Measurements from ENCODE around the gene ADGRB2. TPM values are rescaled to one million over a fixed set of nuclear protein-coding genes. Genes with fewer than 3 reads are reported as not detected.

ADGRB2 gene
- polyA plus RNA-seq, 1 experiment = 5.4 TPM

- Histone ChIP-seq H3K27ac (ENCODE audit: low read depth, low read length) (no peak overlapping the region), H3K4me3 (ENCODE audit: low read depth, low read length) (no peak overlapping the region), H3K27me3 (ENCODE audit: control insufficient read depth, insufficient read depth, low read length) (peaks cover 44% of the 10 kb centered on the region), H3K9me3 (ENCODE audit: control insufficient read depth, insufficient read depth, low read length) (no peaks in the 10 kb centered on the region; the same call in 1 of the 2 replicates)
- ChIA-PET POLR2A (no interaction called here), CTCF (interaction anchor here (1.2 kb wide), 1 partner anchor 13 kb away, joined by 3 read pairs; no protein-coding TSS in a partner anchor)
- no peak for DNase-seq (ENCODE audit: low read depth, low spot score)
- TF ChIP-seq, protein P1, sequence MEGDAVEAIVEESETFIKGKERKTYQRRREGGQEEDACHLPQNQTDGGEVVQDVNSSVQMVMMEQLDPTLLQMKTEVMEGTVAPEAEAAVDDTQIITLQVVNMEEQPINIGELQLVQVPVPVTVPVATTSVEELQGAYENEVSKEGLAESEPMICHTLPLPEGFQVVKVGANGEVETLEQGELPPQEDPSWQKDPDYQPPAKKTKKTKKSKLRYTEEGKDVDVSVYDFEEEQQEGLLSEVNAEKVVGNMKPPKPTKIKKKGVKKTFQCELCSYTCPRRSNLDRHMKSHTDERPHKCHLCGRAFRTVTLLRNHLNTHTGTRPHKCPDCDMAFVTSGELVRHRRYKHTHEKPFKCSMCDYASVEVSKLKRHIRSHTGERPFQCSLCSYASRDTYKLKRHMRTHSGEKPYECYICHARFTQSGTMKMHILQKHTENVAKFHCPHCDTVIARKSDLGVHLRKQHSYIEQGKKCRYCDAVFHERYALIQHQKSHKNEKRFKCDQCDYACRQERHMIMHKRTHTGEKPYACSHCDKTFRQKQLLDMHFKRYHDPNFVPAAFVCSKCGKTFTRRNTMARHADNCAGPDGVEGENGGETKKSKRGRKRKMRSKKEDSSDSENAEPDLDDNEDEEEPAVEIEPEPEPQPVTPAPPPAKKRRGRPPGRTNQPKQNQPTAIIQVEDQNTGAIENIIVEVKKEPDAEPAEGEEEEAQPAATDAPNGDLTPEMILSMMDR (IDR thresholded peaks at IDR 0.05; ENCODE audit: low read depth, low read length) = no peak
Measured at GRCh38 chr1:31776032-31776431, 11.9 kb upstream of the ADGRB2 start.

GRCh38 chr1:31775210-31775999, 11.3 kb upstream of the ADGRB2 start:
- ChIA-PET CTCF (interaction anchor here (0.6 to 1.2 kb wide), 2 partner anchors 14 kb away, joined by 3 to 4 read pairs; no protein-coding TSS in a partner anchor), POLR2A (no interaction called here)
- H3K27ac ChIP-seq (ENCODE audit: low read depth, low read length) = no peak overlapping the region
- H3K27me3 ChIP-seq (ENCODE audit: control insufficient read depth, insufficient read depth, low read length) = peaks cover 46% of the 10 kb centered on the region
- no peaks in the 10 kb centered on the region; the same call in 1 of the 2 replicates for H3K9me3 ChIP-seq (ENCODE audit: control insufficient read depth, insufficient read depth, low read length)
- TF ChIP-seq, protein P1 (IDR thresholded peaks at IDR 0.05; ENCODE audit: low read depth, low read length) = no peak
- no peak overlapping the region for H3K4me3 ChIP-seq (ENCODE audit: low read depth, low read length)
- DNase-seq (ENCODE audit: low read depth, low spot score) = no peak

DNA sequence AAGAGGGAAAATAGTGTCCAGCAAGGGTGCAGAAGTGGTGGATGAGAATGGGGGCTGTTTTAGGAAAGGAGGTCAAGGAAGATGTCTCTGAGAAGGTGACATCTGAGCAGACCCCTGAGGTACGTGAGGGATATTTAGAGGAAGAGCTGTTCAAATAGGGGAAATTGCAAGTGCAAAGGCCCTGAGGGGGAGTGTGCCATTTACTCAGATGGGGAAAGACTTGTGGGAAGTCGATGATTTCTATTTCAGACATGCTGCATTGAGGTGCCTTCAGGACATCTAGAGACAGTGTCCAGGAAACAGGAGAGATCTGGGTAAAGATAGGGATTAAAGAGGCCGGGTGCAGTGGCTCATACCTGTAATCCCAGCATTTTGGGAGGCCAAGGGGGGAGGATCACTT, 10.4 kb upstream of the ADGRB2 start:
- Histone ChIP-seq H3K4me3 (ENCODE audit: low read depth, low read length) (no peak overlapping the region), H3K27me3 (ENCODE audit: control insufficient read depth, insufficient read depth, low read length) (peaks cover 46% of the 10 kb centered on the region), H3K27ac (ENCODE audit: low read depth, low read length) (no peak overlapping the region), H3K9me3 (ENCODE audit: control insufficient read depth, insufficient read depth, low read length) (no peaks in the 10 kb centered on the region; the same call in 1 of the 2 replicates)
- POLR2A ChIA-PET = no interaction called here
- CTCF ChIA-PET = no interaction called here
- DNase-seq (ENCODE audit: low read depth, low spot score) = no peak
- TF ChIP-seq, protein P1 (IDR thresholded peaks at IDR 0.05; ENCODE audit: low read depth, low read length) = no peak

DNA sequence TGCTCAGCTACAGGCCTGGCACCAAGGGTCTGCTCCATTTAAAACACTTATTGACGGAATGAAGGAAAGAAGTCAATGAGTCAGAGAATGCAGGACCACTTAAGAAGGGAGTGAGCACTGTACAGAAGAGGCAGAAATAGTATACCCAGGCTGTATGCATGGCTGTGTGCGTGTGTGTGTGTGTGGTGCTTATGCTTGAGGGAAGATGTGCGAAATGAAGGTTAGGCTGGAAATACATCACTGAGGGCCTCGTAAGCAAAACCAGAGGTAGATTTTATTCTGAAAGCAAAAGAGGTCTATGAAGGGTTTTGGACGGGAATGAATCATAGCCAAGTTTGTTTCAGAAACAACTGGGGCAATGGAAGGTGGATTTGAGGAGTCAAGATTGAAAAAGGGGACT, 9.7 kb upstream of the ADGRB2 start:
- H3K9me3 ChIP-seq (ENCODE audit: control insufficient read depth, insufficient read depth, low read length) = no peaks in the 10 kb centered on the region; the same call in 1 of the 2 replicates
- H3K27me3 ChIP-seq (ENCODE audit: control insufficient read depth, insufficient read depth, low read length) = peaks cover 49% of the 10 kb centered on the region
- CTCF ChIA-PET = interaction anchor here (1.4 to 1.6 kb wide), 2 partner anchors 12 to 190 kb away, joined by 3 to 5 read pairs; no protein-coding TSS in a partner anchor
- TF ChIP-seq, protein P1 (IDR thresholded peaks at IDR 0.05; ENCODE audit: low read depth, low read length) = no peak
- POLR2A ChIA-PET = no interaction called here
- no peak for DNase-seq (ENCODE audit: low read depth, low spot score)
- no peak overlapping the region for H3K27ac ChIP-seq (ENCODE audit: low read depth, low read length)
- no peak overlapping the region for H3K4me3 ChIP-seq (ENCODE audit: low read depth, low read length)

- DNase-seq (ENCODE audit: low read depth, low spot score) = no peak
- Histone ChIP-seq H3K27me3 (ENCODE audit: control insufficient read depth, insufficient read depth, low read length) (peaks cover 50% of the 10 kb centered on the region), H3K4me3 (ENCODE audit: low read depth, low read length) (peak overlapping the region; percentile 31; the same call in 1 of the 2 replicates), H3K27ac (ENCODE audit: low read depth, low read length) (no peak overlapping the region), H3K9me3 (ENCODE audit: control insufficient read depth, insufficient read depth, low read length) (no peaks in the 10 kb centered on the region; the same call in 1 of the 2 replicates)
- CTCF ChIA-PET = interaction anchor here (0.5 to 1.6 kb wide), 3 partner anchors 11 to 441 kb away, joined by 3 to 5 read pairs (median 4); no protein-coding TSS in a partner anchor
- POLR2A ChIA-PET = no interaction called here
- TF ChIP-seq, protein P1 (IDR thresholded peaks at IDR 0.05; ENCODE audit: low read depth, low read length) = no peak
Measured at GRCh38 chr1:31772669-31773248, 8.6 kb upstream of the ADGRB2 start.
